Measurements from ENCODE around the gene ACOT13.
"Not testable (repeated sequence)": the region's sequence is repeated elsewhere in the genome, so short reads cannot be mapped to it uniquely, and the experiment has no call there.

Gene ACOT13

DNA sequence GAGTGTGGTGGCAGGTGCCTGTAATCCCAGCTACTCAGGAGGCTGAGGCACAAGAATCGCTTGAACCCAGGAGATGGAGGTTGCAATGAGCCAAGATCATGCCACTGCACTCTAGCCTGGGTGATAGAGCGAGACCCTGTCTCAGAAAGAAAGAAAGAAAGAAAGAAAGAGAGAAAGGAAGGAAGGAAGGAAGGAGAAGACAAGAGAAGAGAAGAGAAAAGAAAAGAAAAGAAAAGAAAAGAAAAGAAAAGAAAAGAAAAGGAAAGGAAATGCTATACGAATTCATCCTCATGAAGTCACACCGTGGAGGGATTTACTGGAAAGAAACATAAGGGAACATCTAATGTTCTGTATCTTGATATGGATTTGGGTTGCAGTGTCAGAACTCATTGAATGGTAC is 67.8 kb downstream of the ACOT13 start:
- DNase-seq: not testable (repeated sequence)

DNA sequence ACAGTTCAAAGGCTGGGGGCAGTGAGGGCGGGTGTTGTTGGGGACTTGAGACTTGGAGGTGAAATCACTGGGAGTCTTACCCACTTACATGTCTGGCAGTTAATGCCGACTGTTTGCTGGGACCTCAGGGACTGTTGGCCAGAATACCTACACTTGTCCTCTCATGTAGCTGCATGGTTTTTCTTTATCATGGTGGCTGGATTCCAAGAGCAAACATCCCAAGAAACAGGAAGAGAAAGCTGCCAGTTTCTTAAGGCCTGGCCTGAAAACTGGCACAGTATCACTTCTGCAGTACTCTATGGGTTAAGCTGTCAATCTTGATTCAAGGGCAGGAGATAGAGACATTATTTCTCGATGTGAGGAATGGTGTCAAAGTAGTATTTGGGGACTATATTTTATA is 71.9 kb downstream of the ACOT13 start:
- DNase-seq: no peak

DNA sequence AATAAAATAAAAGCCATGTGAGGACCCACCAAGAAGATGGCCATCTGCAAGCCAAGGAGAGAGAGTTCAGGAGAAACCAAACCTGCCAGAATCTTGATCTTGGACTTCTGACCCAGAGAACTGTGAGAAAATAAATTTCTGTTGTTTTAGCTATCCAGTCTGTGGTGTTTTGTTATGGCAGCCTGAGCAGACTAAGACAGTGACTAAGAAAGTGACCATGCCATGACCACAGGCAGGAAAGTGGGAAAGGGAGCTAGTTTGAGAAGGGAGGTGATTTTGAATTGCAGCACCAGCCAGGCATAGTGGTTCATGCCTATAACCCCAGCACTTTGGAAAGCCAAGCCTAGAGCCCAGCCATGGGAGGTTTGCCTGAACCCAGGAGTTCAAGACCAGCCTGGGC is 74.0 kb downstream of the ACOT13 start:
- DNase-seq: no peak

GRCh38 chr6:24742216-24742738 is 75.4 kb downstream of the ACOT13 start:
- no peak for DNase-seq

DNA sequence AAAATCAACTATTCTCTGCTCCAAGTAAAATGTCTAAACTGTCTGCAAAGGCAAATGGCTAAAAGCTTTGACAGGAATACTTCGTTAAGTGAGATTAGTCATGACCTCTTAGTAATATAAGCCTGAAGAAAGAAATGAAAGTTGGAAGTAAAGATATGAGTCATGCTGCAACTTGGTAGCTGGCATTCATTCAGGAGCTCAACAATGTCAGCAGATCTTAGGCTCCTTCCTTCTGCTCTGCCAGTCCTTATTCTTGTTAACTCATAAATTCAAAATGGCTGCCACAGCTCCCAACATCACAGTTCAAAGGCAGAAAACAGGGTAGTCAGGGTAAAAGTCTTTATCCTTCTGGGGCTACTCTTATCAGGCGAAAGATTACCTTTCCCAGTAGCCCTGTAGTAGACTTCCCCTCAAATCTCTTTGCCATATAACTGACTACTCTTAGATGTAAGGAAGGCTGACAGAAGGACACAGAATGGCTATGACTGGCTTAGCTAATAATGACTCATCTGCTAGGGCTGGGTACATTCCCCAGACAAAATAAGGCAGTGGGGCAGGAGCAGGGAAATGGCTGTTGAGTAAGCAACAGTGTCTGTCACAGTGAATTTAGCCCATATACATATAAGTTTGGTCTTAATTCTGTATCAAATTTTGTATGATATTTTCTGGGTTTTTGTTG is 76.5 kb downstream of the ACOT13 start:
- DNase-seq: peak; percentile 25

DNA sequence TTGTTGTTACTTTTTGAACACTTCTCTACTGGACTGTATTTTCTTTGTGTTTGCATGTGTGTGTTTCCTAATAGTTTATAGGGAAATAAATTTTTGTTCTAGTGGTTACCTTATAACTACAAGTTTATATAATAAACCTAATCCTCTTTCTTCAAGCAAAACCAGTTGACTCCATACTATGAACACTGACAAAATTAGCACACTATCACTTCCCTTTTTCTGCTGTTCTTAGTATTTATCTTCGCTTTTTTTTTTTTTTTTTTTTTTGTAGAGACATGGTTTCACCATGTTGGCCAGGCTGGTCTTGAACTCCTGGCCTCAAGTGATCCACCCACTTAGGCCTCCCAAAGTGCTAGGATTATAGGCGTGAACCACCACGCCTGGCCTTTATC is 77.1 kb downstream of the ACOT13 start:
- no peak for DNase-seq

- no peak for DNase-seq
Measured at GRCh38 chr6:24744911-24745310, 78.0 kb downstream of the ACOT13 start.

- no peak for DNase-seq
Measured at GRCh38 chr6:24749297-24749696, 82.4 kb downstream of the ACOT13 start.

GRCh38 chr6:24750878-24751277 is 84.0 kb downstream of the ACOT13 start:
- not testable (repeated sequence) for DNase-seq

GRCh38 chr6:24752503-24752902 is 85.6 kb downstream of the ACOT13 start:
- no peak for DNase-seq

DNA sequence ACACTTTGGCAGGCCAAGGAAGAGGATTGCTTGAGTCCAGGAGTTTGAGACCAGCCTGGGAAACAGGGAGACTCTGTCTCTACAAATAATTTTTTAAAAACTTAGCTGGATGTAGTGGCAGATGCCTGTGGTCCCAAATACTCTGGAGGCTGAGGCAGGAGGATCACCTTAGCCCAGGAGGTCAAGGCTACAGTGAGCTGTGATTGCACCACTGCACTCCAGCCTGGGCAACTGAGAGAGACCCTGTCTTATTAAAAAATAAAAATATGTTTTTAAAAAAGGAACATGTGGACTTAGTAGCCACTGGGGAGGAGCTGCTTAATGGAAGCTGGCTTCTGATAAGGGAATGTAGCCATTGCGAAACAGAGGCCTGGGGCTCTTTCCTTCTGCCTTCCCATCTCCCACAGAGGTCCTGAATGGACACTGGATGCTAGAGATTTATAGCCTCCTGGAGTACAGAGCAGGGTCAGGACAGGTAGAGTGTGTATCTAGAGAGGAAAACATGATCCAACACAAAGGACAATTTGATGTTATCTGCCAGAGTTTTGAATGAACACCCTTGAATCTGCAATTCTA is 86.1 kb downstream of the ACOT13 start:
- DNase-seq: no peak

DNA sequence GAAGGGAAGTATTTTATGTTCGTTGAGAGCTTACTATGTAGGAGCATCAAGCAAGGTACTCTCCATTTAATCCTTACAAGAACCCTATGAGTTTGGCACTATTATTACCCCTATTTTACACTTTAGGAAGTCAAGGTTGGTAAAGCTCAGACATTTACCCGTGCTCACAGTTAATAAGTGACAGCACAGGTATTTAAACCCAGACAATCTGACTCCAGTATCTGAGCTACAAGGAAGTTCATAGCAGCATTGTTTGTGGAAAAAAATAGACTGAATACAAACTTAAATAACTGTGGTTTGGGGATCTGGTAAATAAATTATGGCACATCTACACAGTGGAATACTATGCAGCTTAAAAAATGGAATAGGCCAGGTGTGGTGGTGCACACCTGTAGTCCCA is 86.7 kb downstream of the ACOT13 start:
- no peak for DNase-seq

DNA sequence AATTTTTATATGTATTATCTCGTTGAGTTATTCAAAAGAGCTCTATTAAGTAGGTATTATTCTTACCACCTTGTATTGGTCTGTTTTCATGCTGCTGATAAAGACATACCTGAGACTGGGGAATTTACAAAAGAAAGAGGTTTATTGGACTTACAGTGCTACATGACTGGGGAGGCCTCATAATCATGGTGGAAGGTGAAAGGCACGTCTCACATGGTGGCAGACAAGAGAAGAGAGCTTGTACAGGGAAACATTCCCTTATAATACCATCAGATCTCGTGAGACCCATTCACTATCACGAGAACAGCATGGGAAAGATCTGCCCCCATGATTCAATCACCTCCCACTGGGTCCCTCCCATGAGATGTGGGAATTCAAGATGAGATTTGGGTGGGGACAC is 87.5 kb downstream of the ACOT13 start:
- not testable (repeated sequence) for DNase-seq
